ENCODE data around the gene OTOG.

Gene OTOG

DNA sequence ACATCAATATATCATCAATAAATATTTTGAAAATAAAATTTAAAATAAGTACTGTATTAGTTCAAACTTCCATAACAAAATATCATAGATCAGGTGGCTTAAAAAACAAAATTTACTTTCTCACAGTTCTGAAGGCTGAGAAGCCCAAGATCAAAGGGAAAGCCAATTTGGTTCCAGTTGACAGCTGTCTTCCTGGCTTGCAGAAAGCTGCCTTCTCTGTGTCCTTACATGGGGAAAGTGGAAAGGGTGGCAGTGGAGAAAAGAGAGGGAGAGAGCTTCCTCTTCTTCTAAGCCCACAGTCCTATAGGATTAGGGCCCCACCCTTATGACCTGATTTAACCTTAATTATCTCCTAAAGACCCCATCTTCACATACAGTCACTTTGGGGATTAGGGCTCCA lies 121.1 kb downstream of the OTOG start:
- no peak for FAIRE-seq
- TF ChIP-seq, protein P1, sequence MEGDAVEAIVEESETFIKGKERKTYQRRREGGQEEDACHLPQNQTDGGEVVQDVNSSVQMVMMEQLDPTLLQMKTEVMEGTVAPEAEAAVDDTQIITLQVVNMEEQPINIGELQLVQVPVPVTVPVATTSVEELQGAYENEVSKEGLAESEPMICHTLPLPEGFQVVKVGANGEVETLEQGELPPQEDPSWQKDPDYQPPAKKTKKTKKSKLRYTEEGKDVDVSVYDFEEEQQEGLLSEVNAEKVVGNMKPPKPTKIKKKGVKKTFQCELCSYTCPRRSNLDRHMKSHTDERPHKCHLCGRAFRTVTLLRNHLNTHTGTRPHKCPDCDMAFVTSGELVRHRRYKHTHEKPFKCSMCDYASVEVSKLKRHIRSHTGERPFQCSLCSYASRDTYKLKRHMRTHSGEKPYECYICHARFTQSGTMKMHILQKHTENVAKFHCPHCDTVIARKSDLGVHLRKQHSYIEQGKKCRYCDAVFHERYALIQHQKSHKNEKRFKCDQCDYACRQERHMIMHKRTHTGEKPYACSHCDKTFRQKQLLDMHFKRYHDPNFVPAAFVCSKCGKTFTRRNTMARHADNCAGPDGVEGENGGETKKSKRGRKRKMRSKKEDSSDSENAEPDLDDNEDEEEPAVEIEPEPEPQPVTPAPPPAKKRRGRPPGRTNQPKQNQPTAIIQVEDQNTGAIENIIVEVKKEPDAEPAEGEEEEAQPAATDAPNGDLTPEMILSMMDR (IDR thresholded peaks at IDR 0.05; ENCODE audit: insufficient read depth, missing control alignments), result no peak
- no peak for DNase-seq (ENCODE audit: insufficient read length, low spot score)

DNA sequence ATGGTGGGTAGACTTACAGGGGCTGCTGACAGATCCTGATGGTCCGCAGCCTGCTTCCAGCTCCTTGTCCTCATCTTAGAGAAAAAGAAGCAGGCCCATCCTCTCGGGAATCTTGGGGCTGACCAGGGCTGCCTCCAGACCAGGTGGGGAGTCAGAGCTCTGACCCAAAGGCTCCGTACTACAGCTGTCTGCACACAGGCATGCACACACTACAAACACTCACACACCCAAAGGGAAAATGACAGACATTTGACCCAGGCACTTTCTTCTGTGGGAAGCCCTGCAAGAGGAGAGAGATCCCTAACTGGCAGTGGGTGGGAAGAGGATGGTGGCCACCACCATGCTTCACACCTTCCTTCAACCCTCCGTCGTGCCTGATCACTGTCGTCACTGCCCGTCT lies 125.4 kb downstream of the OTOG start:
- no peak for FAIRE-seq
- no peak for DNase-seq (ENCODE audit: insufficient read length, low spot score)
- TF ChIP-seq, protein P1 (IDR thresholded peaks at IDR 0.05; ENCODE audit: insufficient read depth, missing control alignments), result no peak

DNA sequence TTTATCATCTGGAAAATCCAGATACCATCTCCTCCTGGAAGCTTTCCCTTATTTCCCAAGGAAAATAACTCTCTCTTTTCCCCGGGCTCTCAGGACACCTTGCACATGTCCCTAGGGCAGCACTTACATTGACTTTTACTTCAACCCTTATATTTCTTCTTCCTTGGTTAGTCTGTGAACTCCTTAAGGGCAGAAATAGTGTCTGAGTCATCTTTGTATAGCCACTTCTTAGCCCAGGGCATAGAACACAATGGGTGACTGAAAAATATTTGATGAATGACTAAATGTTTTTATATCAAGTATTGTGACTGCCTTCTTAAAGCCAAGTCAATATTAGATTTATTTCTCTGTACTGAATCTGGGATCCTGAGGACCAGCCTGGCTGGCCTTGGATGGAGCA lies 126.9 kb downstream of the OTOG start:
- TF ChIP-seq, protein P1 (IDR thresholded peaks at IDR 0.05; ENCODE audit: insufficient read depth, missing control alignments), result no peak
- DNase-seq (ENCODE audit: insufficient read length, low spot score) (no peak), FAIRE-seq (no peak)

DNA sequence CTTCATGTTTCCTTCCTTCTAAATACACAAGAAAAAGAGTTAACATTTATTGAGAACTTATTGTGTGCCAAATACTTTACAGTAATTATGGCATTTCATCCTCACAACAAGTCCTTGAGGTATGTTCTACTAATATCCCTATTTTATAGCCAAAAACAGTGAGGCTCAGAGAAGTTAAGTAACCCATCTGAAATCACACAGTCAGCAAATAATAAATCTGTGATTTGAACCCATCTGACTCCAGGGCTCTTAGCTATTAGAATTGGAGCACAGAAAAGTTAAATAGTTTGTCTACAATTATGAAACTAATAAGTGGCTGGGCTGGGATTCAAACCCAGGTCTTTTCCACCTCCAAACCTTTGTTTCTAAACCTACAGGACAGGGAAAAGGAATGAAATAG lies 135.8 kb downstream of the OTOG start:
- TF ChIP-seq, protein P1 (IDR thresholded peaks at IDR 0.05; ENCODE audit: insufficient read depth, missing control alignments), result no peak
- DNase-seq (ENCODE audit: insufficient read length, low spot score), result no peak
- FAIRE-seq, result no peak

DNA sequence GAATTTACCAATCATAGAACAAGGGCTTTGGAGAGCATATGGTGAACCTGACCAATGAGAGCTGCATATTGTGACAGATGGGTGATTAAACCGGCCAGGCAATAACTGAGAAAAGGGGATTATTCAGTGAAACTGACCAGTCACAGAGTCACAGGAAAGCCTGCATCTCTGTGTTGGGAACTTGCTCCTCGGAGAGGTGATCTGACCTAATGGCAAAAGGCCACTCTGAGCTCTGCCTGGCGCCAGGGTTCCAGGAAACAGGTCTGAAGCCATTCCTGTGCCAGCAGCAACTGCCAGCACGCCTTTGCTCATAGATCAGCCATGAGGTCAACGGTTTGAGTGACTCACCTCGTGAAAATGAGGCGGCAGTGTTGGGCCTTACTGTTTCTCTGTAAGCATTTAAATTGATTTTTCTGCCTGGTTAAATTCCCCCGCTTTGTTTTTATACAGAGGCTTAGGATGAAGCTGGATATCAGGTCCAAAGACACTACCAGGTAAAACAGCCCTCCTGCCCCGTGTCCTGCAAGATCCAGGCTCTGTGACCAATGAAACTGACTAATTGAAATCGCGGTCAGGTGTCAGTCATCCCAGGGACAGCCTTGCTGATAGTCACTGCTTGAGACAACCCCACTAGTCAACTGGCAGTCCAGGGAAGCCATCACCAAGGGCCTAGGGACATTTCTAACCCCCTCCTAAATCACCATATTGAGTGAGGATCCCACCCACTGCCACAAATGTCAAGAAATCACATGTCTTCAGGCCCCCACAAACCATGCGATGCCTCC lies 136.5 kb downstream of the OTOG start:
- FAIRE-seq, result no peak
- no peak for DNase-seq (ENCODE audit: insufficient read length, low spot score)
- TF ChIP-seq, protein P1 (IDR thresholded peaks at IDR 0.05; ENCODE audit: insufficient read depth, missing control alignments), result no peak

DNA sequence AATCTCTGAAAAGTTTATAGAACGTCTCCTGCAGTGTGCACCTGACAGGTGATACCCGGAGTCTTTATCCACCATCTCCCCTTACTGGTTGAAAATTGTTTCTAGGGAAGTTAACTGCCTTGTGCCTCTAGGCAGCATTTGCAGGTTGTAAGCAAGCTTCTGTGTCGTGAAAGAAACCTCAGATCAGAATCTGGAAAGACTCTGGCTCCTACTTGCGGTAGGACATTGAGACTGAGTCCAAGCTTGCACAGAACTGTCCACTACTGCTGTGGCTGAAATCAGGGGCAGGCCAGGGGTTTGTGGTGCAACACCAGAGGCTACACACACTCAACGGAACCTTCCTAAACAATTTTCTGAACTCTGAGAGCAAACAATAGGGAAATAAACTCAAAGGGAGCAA lies 137.5 kb downstream of the OTOG start:
- FAIRE-seq (no peak), DNase-seq (ENCODE audit: insufficient read length, low spot score) (no peak)
- TF ChIP-seq, protein P1 (IDR thresholded peaks at IDR 0.05; ENCODE audit: insufficient read depth, missing control alignments), result no peak

DNA sequence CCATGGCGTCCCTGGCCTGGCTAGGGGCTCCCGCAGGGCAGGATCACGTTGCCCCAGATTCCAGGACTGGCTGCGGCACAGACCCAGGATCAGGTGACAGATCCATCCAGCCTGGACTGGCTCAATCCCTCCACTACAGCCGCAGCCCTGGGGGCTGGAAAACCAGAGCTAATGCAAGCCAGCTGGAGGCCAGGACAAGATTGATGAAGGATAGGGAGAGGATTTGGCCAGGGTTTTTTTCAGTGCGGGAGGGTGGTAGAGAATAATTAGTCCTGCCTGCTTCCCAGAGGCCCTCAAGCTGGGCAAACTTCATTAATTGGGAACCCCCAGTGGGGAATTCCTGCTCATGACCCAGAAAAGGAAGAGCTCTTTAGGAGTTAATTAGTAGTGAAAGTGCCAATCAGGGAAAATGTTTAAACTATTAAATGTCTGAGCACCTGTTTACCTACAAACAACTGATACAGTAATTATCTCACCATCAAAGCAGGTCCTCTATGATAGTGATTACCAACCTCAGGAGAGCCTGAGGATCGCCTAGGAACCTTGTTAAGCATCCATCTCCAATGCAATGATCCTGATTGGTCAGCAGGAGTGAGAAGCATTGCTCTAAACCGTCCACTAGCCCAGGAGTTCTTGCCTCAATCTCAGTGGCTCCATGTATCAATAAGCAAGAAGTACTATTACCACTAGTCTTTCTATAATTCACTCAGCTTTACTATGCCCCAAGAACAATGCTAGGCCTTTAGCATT lies 139.3 kb downstream of the OTOG start:
- FAIRE-seq, result no peak
- no peak for DNase-seq (ENCODE audit: insufficient read length, low spot score)
- TF ChIP-seq, protein P1 (IDR thresholded peaks at IDR 0.05; ENCODE audit: insufficient read depth, missing control alignments), result no peak

Data from D721Med (cell line).